Measurements from ENCODE around the gene PCBD2.

DNA sequence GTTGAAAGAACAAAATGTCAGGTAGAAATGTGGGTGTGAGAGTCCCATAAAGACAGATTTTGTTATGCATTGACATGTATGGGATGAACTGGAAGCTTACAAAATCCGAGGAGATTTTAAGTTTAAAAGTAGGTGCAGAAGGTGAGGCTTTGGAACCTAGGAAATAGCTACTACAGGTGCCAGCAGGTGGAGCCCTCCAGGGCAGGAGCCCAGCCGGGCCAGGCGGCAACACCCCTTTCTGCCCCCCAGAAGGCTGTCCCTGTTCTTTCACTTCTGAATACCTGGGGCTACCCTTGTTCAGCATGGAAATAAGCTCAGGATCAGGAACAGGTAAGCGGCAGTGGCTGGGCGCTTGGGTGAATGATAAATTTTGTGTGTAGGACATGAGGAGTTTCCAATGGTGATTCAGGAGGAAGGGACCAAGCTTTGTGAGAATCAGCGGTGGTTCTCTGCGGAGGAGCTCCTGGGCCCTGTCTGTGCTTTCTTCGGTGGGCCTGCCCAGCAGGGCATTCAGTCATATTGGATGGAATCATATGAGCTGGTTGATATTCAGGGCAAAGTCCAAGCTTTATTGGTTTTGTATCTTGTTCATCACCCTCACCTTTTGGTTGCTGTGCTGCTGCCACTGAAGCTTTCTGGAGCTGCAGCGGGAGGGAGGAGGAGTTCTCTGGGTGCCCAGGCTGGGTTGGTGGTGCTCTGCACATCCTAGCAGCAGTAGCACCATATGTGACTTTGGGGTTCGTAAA, 12.3 kb downstream of the PCBD2 start:
- TF ChIP-seq, protein P1, sequence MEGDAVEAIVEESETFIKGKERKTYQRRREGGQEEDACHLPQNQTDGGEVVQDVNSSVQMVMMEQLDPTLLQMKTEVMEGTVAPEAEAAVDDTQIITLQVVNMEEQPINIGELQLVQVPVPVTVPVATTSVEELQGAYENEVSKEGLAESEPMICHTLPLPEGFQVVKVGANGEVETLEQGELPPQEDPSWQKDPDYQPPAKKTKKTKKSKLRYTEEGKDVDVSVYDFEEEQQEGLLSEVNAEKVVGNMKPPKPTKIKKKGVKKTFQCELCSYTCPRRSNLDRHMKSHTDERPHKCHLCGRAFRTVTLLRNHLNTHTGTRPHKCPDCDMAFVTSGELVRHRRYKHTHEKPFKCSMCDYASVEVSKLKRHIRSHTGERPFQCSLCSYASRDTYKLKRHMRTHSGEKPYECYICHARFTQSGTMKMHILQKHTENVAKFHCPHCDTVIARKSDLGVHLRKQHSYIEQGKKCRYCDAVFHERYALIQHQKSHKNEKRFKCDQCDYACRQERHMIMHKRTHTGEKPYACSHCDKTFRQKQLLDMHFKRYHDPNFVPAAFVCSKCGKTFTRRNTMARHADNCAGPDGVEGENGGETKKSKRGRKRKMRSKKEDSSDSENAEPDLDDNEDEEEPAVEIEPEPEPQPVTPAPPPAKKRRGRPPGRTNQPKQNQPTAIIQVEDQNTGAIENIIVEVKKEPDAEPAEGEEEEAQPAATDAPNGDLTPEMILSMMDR (IDR thresholded peaks at IDR 0.05; ENCODE audit: insufficient read depth, low read length, poor library complexity, severe bottlenecking): peak; percentile 24
- TF ChIP-seq EZH2phosphoT487 (conservative IDR thresholded peaks at IDR 0.05; ENCODE audit: low read length): no peak
